Spinal cord (tissue), 10 donors: ENCODE results near the gene SLC39A2. TPM values are rescaled to one million over a fixed set of nuclear protein-coding genes. Genes with fewer than 3 reads are reported as not detected.
"Not testable (repeated sequence)": the region's sequence is repeated elsewhere in the genome, so short reads cannot be mapped to it uniquely, and the experiment has no call there.

Experiments
- DNase-seq, 6 donors: peaks; one replicate each; pipeline versions ENCODE4 v3.0.0 to v3.0.0-alpha.2; 2013 to 2015; ENCODE audit warnings: low spot score in 6 of 6, low read depth in 4 of 6
- H3K27ac ChIP-seq: one replicate; pipeline ENCODE4 v1.5.1; 2013; ENCODE audit warnings: low read depth, low read length, control low read depth
- H3K27me3 ChIP-seq: one replicate; pipeline ENCODE4 v1.6.1; 2013; ENCODE audit warnings: low read length; ENCODE audit not compliant: control insufficient read depth, insufficient read depth
- H3K36me3 ChIP-seq: one replicate; pipeline ENCODE4 v1.6.1; 2013; ENCODE audit warnings: low read length; ENCODE audit not compliant: control insufficient read depth, insufficient read depth
- H3K4me1 ChIP-seq: one replicate; pipeline ENCODE4 v1.6.1; 2013; ENCODE audit warnings: low read length; ENCODE audit not compliant: control insufficient read depth, insufficient read depth
- H3K4me3 ChIP-seq: one replicate; pipeline ENCODE4 v1.5.1; 2013; ENCODE audit warnings: low read depth, low read length, control low read depth
- H3K9me3 ChIP-seq: one replicate; pipeline ENCODE4 v1.6.1; 2013; ENCODE audit warnings: low read length; ENCODE audit not compliant: control insufficient read depth, insufficient read depth
- WGBS: methylation state at CpG from one replicate; pipeline ENCODE4 v1.1.5; 2013; ENCODE audit warnings: missing lambda C conversion rate; ENCODE audit not compliant: insufficient coverage; 5-methylcytosine and 5-hydroxymethylcytosine counted together
- polyA plus RNA-seq, 2 donors: library from polyadenylated mRNA; unstranded; fragments of 120-200 nt; gene quantifications; one replicate each; pipeline ENCODE4 v1.2.1, GENCODE V29; 2013; ENCODE audit not compliant: insufficient read length in 2 of 2
- total RNA-seq, 2 donors: library from RNA; depleted of rRNA in 1 of 2; stranded (reverse); fragments of 120-200 nt in 1 of 2; fragments of >200 nt in 1 of 2; gene quantifications; one replicate each; pipeline versions ENCODE4 v1.2.3 to v1.2.4, GENCODE V29; 2013 to 2014
- donor health status: healthy.

SLC39A2 gene
- total and polyA plus RNA-seq, 4 donors = 0.17 to 0.32 TPM; not detected in 2

DNA sequence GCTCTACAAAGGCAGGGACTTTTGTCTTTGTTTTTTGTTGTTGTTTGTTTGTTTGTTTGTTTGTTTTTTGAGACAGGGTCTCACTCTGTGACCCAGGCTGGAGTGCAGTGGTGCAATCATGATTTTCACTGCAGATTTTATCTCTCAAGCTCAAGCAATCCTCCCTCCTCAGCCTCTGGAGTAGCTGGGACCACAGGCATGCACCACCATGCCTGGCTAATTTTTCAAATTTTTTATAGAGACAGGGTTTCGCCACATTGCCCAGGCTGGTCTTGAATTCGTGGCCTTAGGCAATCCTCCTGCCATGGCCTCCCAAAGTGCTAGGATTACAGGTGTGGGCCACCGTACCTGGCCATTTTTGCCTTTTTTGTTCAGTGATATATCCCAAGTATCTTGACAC lies 41.8 kb downstream of the SLC39A2 start:
- not testable (repeated sequence) for H3K27ac ChIP-seq, H3K27me3 ChIP-seq, H3K9me3 ChIP-seq, H3K4me3 ChIP-seq, DNase-seq, H3K36me3 ChIP-seq
- 94% methylated on average over 2 of the region's 3 CpGs for WGBS
- peaks cover 35% of the 10 kb centered on the region for H3K4me1 ChIP-seq

DNA sequence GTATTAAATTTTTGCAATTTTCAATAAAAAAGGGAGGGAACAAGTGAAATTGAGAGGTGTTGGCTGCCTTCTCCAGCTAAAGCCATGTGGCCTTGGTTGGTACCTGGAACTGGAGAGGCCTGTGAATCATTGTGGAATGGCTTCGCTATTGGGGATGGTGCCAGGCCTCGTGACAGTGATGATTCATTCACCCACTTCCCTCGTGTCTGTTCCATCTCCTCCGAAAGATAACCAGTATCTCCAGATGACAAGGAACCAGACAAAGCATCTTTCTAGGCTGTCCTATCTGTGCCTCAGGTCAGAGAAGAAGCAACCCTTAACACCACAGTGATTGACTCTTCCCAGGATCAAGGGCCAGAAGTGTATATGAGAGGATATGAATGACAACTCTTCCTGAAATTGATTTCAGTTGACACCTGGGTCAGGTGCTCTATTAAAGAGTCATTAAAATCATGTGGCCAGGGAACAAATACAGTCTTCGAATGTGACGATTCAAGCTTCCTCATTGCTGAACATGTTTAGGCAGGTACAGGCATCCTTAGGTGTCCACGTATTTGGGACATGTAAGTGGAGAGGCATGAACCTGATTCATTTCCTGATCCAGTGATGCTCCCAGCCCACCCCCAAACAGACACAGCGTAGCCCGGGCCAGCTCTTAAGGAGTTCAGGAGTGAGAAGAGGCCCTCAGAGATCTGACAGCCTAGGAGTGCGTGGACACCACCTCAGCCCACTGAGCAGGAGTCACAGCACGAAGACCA lies 42.8 kb downstream of the SLC39A2 start, which contains the start of gene RNASE7:
RNASE7 (plus strand) TSS at position 687 of the 758 bp plus-strand sequence. CDS start 631 bp downstream, outside the sequence.
- H3K4me3 ChIP-seq = no peak within 1 kb of the TSS
- no peaks in the 10 kb centered on the region for H3K9me3 ChIP-seq
- WGBS = 94% methylated on average over 8 of the region's 11 CpGs
- H3K27me3 ChIP-seq = no peaks in the 10 kb centered on the region
- peaks cover 30% of the 10 kb centered on the region for H3K4me1 ChIP-seq
- no peak for DNase-seq
- H3K36me3 ChIP-seq = no peaks in the 10 kb centered on the region
- H3K27ac ChIP-seq = no peak within 1 kb of the TSS

- WGBS = 53% methylated on average over 8 of the region's 8 CpGs
- H3K27me3 ChIP-seq = no peaks in the 10 kb centered on the region
- DNase-seq = peak in 1 of 6 donors; percentile 20
- H3K27ac ChIP-seq = no peak overlapping the region
- H3K4me1 ChIP-seq = peaks cover 28% of the 10 kb centered on the region
- H3K9me3 ChIP-seq = no peaks in the 10 kb centered on the region
- no peaks in the 10 kb centered on the region for H3K36me3 ChIP-seq
- no peak overlapping the region for H3K4me3 ChIP-seq
Measured at GRCh38 chr14:21042918-21043317, 43.8 kb downstream of the SLC39A2 start.

- H3K4me1 ChIP-seq = peaks cover 25% of the 10 kb centered on the region
- no peaks in the 10 kb centered on the region for H3K36me3 ChIP-seq
- no peak for DNase-seq
- H3K27me3 ChIP-seq = no peaks in the 10 kb centered on the region
- H3K9me3 ChIP-seq = no peaks in the 10 kb centered on the region
- H3K27ac ChIP-seq = no peak overlapping the region
- 46% methylated on average over 1 of the region's 2 CpGs for WGBS
- H3K4me3 ChIP-seq = no peak overlapping the region
Measured at GRCh38 chr14:21043387-21043973, 44.4 kb downstream of the SLC39A2 start.

DNA sequence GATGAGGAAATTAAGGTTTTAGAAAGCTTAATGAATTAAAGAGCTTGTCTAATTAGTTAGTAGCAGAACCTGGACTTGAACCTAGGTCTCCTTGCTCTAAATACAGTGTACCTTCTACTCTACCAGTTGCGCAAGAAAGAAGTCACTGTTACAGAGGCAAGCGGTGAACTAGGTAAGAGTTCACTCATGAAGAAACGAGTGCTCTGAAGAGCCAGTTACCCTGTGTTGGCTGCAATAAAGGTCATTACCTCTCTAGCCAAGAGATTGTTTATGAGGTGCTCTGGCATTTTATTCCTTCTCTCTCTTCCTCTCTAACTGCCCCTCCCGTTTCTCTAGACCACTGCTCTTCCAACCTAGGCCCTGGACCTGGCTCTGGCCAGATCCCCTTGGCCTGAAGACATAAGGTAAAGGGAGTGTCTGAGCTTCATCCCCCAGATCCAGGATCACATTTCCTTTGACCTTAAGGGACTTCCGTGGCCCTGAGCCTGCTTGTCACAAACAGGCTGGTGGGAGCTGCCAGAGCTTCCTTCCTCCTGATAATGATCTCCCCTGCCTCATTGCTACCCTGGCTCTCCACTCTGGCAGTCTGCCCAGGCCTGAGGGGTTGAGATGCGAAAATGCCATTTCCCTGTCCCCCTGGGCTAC lies 45.0 kb downstream of the SLC39A2 start:
- Histone ChIP-seq H3K4me3 (no peak overlapping the region), H3K27me3 (no peaks in the 10 kb centered on the region), H3K4me1 (peaks cover 19% of the 10 kb centered on the region), H3K27ac (no peak overlapping the region), H3K9me3 (no peaks in the 10 kb centered on the region), H3K36me3 (no peaks in the 10 kb centered on the region)
- no peak for DNase-seq
- WGBS = 49% methylated on average over 4 of the region's 6 CpGs

DNA sequence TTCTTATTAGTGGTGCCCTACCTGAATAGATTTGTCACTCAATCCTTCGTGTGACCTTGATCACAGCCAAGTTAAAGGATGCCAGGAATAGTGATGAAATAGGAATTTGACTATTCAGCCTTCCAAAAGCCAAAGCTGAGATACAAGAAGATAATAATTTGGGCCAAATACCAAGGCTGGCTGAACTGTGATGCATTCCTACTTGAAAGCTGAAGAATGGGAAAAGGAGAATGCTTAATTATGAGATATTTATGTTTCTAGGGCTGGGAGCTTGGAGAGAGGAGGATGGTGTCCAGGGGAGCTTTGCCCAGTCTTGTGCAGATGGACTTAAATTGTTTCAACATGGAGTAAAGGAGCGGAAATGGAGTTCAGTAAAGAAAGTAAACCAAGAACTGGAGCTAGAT lies 48.3 kb downstream of the SLC39A2 start:
- Histone ChIP-seq H3K4me1 (peaks cover 12% of the 10 kb centered on the region), H3K36me3 (no peaks in the 10 kb centered on the region), H3K9me3 (no peaks in the 10 kb centered on the region), H3K4me3 (no peak overlapping the region), H3K27ac (no peak overlapping the region), H3K27me3 (no peaks in the 10 kb centered on the region)
- no peak for DNase-seq
- WGBS = no CpG with 5 or more reads among the region's 2 CpGs

DNA sequence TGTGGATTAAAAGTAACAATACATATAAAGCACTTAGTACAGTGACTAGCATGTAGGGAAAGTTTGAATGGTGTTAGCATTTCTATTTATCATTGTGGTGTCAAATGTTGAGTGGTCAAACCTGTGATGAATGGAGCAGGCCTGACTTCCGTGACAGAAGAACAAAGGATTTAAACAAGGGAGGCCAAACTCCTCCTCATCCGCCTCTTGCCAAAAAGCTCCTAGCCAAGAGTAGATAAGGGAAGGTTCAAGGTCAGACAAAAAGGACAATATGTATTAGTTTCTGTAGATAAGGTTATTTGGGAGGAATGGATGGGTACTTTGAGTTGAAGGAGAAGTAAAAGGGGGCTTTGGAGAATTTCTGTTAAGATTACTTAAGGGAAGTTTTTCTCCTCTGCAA lies 49.5 kb downstream of the SLC39A2 start:
- H3K27me3 ChIP-seq = no peaks in the 10 kb centered on the region
- no CpG with 5 or more reads among the region's 2 CpGs for WGBS
- no peak for DNase-seq
- no peaks in the 10 kb centered on the region for H3K36me3 ChIP-seq
- no peak overlapping the region for H3K4me3 ChIP-seq
- no peaks in the 10 kb centered on the region for H3K9me3 ChIP-seq
- no peak overlapping the region for H3K27ac ChIP-seq
- peaks cover 3% of the 10 kb centered on the region for H3K4me1 ChIP-seq

DNA sequence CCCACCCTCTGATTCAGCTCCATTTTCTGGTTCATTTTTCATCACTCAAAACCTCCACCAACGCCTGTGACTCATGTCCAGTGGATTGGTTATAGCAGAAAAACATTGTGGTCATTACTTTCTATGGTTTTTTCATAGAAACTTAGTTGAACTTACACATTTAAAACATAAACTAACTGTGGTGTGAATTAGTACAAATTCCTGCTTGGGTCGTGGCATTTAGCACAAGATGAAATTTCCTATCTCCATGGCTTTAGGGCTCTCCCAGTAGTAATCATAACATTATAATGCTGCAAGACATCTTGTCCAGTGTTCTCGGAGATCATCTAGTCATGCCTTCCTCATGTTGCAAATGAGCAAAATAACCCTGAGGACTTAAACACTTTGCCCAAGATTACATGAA lies 50.2 kb downstream of the SLC39A2 start:
- Histone ChIP-seq H3K9me3 (no peaks in the 10 kb centered on the region), H3K27me3 (no peaks in the 10 kb centered on the region), H3K4me1 (peaks cover 2% of the 10 kb centered on the region), H3K4me3 (no peak overlapping the region), H3K36me3 (no peaks in the 10 kb centered on the region), H3K27ac (no peak overlapping the region)
- DNase-seq = no peak
- WGBS = 100% methylated on average over 2 of the region's 3 CpGs

DNA sequence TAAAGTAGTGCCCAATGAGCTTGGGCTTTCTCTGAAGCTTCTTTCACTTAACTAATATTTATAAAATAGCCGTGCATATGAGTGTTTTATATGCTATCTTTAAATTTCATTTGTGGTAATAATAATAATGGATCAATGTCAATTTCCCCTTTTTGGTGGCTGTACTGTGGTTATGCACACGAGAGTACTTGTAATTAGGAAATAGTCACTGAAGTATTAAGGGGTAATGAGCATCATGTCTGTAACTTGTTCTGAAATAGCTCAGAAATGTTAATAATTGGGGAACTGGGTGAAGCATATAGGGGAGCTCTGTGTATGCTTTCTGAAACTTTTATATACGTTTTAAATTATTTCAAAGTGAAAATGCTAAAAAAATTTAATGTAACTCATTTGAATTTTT lies 51.5 kb downstream of the SLC39A2 start:
- H3K4me1 ChIP-seq = no peaks in the 10 kb centered on the region
- no peak overlapping the region for H3K27ac ChIP-seq
- H3K27me3 ChIP-seq = no peaks in the 10 kb centered on the region
- no peak overlapping the region for H3K4me3 ChIP-seq
- no peaks in the 10 kb centered on the region for H3K9me3 ChIP-seq
- H3K36me3 ChIP-seq = no peaks in the 10 kb centered on the region
- no peak for DNase-seq
- WGBS = no CpG with 5 or more reads among the region's 3 CpGs
